DLD1 (cell line): ENCODE data around the gene ING4.
"Not testable (repeated sequence)": the region's sequence is repeated elsewhere in the genome, so short reads cannot be mapped to it uniquely, and the experiment has no call there.

ENCODE experiments used
- in situ Hi-C: cut with HindIII; loops from 2 replicates; pipeline ENCODE4 v1.10.0; 2017; ENCODE audit warnings: low sequenced_read_pairs

Gene ING4

DNA sequence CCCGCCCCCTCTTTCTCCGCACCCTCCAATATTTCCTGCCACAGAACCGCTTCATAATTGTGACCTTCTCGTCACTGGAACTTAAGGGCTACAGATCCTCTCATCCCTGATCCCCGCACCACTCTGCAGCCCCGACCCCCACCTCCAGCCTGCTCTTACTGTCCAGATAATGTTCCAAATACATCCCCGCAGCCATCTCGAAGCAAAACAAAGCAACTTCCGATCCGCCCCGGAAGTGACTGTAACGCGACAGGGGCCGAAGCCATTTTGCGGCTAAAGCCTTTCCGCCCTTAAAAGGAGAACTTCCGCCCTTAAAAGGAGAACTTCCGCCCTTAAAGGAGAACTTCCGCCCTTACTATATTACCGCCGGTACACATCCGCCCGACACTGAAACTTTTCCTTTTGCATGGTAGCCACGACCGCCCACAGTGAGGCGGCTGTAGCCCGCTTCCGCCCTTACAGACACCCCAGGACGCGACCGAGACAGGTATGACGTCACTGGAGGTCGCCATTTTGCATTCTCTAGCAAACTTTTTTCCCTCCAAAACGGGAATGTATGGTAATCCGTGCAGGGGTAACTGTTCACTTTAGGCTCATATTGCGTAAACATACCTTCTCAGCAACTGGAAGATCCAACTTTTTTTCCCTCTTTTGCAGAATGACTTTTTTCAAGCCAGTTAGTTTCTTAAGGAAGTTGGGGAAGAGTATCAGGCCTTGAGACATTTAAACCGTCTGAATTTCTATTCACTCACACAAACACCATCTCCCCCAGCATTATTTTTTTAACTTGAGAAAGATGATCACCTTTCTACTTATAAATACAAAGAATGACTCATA lies at the start of gene ING4:
Gene ING4 (minus strand): TSS at position 214 of the 837 bp plus-strand sequence. CDS start 18 bp downstream, at position 196.
- in situ Hi-C loops, result no loop called here

DNA sequence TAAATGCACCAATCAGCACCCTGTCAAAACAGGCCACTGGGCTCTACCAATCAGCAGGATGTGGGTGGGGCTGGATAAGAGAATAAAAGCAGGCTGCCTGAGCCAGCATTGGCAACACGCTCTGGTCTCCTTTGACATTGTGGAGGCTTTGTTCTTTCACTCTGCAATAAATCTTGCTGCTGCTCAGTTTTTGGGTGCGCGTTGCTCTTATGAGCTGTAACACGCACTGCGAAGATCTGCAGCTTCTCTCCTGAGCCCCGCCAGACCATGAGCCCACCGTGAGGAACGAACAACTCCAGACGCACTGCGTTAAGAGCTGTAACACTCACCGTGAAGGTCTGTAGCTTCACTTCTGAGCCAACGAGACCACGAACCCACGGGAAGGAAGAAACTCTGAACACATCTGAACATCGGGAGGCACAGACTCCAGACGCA lies 46.1 kb upstream of the ING4 start:
- in situ Hi-C loops, result no loop called here

DNA sequence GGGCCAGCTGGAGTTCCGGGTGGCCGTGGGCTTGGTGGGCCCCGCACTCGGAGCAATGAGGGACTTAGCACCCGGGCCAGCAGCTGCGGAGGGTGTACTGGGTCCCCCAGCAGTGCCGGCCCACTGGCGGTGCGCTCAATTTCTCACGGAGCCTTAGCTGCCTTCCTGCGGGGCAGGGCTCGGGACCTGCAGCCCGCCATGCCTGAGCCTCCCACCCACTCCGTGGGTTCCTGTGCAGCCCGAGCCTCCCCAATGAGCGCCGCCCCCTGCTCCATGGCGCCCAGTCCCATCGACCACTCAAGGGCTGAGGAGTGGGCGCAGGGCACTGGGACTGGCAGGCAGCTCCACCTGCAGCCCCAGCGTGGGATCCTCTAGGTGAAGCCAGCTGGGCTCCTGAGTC lies 45.4 kb upstream of the ING4 start:
- in situ Hi-C loops, result not testable (repeated sequence)

DNA sequence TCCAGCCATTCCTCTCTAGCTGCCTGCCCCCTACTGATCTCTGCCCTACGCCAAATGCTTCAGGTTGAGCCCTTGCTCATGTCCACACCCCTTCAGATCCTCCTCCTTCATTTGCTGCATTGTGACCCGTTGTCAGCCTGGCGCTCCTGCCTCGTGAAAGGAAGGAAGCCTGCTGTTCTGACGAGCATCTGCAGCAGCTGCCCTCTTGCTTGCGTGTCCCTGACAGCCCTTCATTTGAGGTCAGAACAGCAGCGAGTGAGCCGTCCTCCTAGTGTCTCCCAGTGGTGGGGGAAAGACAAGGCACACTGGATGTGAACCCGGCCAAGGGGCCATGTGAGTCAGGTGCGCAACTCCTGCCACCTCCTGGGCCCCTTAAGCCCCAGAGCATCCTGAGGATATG lies 40.7 kb upstream of the ING4 start:
- in situ Hi-C loops, result no loop called here

DNA sequence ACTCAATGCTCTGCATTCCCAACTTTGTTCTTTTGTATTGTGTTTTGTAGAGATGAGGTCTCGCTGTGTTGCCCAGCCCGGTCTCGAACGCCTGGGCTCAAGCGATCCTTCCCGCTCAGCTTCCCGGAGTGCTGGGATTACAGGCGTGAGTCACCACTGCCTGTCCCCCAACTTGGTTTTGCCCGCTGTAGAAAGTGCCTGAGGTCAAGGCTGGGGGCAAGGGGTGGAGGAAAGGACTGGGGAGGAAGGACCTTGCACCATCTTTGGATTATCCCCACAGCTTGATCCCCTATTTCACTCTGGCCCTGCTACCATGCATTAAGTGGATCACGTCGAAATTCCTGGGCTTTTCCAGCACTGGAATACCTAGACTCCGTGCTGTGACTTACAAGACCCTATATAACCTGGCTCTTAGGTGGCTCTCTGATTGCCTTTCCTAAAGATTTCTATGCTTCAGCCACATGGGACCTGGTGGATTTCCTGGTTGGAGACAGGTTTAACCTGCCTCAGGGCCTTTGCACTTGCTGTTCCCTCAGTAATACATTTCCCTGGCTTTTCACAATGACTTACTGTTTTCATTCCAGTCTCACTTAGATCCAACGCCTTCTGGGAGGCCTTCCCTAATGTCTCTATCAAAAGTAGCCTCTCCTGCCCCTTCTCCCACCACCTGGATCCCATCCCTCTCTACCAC lies 38.3 kb upstream of the ING4 start:
- in situ Hi-C loops, result no loop called here

DNA sequence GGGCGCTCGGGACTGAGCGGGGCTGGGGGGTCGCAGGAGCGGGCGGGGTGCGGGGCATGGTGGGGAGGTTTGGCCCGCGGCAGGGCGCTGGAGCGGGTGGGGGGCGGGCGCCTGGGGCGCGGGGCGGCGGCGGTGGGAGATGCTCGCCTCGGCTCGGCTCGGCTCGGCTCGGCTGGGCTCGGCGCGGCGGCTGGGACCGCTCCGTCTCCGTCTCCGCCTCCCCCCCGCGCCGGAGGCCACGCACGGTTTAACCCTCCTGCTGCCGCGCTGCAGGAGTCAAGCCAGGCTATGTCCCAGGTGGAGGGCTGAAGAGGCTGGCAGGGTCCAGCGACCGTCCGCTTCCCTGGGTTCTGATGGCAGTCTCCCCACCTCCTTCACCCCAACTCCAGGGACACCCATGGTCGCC lies 37.7 kb upstream of the ING4 start, which contains the start of gene PIANP:
Gene PIANP (minus strand): TSS at position 170 of the 406 bp plus-strand sequence. CDS start 2,754 bp downstream, outside the sequence.
- in situ Hi-C loops, result no loop called here

DNA sequence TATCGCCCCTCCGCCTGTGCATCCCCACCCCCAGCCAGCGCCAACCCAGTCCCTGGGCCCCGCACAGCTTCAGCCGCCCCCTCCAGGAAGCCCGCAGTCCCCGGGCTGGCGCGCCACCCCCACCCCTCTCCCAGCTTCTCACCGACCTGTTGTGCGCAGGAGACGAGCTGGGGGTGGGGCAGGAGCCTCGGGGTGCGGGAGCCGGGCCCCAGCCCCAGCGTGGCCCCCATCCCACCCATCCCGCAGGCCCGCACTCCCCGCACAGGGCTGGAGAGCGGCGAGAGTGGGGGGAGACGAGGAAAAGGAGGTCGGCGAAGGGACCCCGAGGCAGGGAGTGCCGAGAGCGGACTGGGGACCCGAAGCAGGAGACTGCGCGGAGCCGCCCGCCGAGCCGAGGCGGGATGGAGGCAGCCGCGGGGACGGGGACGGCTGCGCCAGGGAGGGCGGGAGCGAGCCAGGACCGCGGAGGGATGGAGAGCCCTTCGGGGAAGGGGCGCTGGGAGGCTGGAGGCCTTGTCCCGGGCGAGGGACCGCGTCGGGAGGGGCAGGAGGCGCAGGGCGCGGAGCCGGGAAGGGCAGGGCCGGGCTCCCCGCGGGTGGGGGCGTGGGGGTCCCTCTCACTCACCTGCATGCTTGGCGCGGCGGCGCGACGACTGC lies 37.2 kb upstream of the ING4 start:
- in situ Hi-C loops, result no loop called here

DNA sequence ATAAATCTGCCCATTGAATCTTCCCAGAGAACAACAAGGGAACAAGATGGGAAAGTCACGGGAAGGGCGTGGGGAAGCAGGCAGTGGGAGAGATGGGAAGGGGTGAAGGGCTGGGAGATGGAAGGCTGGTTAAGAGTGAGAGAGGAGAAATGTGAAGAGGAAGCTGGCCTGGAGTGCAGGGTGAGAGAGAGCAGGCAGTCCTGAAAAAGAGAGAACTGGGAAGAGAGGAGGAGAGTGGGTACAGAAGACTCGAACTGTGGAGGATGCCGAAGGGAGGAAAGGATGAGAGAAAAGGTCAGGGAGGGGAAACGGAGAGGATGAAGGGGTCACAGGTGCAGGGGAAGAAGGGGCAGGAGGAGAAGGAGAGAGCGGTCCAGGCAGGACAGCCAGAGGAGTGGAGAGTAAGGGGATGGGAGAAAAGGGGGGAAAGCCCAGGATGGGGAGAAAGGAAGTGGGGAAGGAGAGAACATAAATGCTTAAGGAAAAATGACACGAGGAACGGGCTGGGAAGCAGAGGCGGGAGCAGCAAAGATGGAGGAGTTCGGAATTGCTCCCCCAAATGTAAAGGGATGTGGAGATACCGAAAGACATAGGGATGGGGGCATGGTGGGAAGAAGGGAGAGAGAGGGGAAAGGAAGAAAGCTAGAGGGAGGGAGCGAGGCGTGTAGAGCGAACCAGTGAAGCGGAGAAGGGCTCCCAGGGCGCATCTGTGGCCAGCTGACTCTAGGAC lies 36.5 kb upstream of the ING4 start:
- in situ Hi-C loops, result no loop called here

DNA sequence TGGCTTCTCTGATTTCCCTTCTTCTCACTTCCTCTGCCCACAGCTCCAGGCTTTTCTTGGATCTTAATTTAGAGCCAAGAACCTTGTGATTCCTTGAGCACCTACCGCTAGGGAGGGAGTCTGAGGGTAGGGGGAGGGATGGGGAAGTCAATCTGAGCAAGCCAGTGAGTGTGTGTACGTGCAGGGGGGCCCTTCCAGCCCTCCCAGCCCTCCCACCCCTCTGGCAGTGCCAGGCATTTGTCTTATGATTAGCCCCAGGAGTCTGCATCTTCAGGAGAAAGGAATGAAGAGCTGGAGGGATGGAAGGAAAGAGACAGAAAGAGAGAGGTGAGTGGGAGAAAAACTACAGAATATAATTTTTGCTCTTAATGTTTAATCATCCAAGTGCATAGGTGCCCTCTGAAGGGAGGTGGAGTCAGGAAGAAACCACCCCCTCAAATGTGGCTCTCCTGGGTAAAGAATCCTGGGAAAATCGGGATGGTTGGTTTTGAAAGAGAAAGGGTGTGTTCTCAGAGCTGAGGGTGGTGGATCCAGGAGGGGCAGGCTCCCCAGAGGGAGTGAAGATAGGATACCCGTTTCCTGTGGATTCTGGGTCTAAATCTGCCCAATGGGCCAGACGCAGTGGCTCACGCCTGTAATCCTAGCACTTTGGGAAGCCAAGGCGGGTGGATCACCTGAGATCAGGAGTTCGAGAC lies 35.6 kb upstream of the ING4 start:
- in situ Hi-C loops, result no loop called here

DNA sequence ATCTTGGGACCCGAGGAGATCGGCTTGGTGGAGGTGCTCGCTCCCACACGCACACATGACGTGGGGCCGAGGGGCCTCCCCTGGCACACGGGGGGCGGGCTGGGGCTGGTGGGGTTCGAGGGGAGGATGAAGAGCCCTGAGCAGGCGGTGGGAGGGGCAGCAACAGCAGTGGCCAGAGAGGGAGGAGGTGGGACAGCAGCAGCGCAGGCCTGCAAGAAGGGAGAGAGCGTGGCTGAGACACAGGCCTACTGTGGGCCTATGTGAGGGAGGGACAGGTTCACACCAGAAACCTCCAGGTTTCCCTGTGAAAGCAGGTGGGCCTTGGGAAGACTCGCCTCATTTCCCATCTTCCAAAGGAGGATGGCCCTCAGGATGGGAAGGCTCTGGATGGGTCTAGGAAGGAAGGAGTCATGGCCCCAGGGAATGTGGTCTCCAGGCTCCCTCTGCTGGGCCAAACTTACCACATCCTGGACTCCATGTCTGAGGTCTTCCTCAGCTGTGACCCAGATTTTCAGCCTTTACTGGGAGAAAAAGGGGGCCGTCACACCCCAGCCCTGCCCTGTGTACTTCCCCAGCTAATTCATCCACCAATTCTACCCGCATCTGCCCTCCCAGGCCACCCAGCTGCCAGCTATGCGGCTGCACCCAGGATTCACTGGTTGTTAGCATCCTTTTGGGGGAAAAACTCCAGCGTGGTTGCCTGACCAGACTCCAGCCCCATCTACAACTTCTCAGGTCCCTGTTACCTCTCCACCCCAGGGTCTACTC lies 34.8 kb upstream of the ING4 start:
- in situ Hi-C loops, result no loop called here

DNA sequence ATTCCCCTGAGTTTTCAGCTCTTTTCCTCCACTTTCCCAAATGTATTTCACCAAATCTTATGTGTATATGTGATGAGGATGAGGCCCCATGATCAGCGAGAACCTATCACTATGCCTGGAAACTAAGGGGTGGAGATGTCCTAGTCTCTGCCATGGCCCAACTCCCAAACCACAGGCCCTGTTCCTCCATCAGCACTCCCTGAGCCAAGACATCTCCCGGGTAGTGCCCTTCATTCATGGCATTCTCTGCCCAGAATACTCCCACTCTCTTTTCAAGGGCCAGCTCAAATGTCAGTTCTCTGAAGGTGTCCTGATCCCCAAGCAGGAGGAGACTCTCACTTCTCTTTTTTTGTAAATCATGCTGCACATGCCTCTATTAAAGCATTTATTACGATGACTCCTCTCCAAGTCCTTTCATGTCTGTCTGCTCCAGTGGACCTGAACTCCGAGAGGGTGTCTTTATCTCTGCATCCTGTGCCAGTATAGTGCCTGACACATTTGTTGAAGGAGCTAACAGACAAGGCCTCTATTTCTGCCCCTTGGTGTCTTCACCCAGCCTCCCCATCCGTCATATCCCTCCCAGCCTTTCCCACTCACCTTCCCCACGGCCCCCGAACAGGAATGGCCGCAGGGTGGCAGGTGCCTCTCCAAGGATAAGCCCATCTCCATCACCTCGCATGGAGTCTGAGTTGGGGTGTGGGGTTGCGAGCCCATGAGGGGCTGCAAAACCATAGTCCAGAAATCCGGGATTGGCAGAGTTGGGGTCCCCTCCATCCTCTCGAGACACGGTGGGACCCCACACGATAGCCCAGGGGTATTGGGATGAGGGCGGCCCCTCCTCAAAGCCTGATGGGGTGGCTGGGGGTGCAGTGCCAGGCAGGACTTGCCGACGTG lies 34.0 kb upstream of the ING4 start:
- in situ Hi-C loops, result no loop called here

DNA sequence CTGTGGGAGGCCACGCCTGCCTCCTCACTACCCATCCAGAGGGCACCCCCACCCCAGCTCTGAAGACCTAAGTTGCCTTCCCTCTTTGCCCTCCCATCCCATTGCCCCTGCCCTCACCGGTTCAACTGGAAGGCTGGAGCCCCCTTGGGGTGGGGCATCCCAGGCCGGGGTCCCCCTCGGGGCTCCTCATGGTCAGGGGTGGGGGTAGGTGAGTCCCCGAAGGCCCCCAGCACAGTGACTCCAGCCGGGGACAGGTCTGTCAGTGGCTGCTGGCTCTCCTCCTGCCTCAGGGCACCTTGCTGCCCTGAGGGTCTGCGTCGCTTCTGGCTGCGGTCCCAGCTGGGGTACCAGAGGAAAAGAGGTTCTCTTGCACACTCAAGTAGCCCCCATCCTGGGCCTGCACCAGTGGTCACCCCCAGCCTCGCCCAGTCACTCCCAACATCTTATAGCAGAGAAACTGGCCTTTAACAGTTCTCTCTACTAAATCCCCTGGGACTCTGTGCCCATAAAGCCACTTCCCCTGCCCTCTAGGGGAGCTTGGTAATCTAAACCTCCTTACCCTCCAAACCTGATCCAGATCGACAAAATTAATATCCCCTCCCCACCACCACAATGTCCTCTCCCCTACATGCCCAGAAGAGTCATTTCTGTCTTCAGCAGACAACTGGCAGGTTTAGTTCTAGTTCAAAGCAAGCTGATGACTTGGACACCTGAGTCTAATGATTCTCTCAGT lies 32.6 kb upstream of the ING4 start:
- in situ Hi-C loops, result no loop called here

DNA sequence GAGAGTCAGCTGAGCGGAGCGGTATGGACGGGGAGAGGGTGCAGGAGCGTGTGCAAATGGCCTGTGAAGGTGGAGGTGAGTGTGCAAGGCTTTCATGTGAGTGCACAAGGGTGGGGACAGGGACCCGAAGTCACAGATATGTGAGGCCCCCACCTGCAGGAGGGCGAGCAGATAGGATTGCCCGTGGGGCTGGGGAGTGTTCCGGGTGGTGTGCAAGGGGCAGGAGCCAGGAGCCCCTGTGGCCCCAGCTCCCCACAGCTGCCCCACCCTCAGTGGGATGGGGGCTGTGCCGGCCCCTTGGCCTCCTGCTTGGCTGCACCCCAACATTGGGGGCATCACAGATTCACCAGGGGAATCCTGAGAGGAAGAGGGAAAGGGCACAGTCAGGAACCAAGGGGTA lies 31.8 kb upstream of the ING4 start:
- in situ Hi-C loops, result no loop called here

DNA sequence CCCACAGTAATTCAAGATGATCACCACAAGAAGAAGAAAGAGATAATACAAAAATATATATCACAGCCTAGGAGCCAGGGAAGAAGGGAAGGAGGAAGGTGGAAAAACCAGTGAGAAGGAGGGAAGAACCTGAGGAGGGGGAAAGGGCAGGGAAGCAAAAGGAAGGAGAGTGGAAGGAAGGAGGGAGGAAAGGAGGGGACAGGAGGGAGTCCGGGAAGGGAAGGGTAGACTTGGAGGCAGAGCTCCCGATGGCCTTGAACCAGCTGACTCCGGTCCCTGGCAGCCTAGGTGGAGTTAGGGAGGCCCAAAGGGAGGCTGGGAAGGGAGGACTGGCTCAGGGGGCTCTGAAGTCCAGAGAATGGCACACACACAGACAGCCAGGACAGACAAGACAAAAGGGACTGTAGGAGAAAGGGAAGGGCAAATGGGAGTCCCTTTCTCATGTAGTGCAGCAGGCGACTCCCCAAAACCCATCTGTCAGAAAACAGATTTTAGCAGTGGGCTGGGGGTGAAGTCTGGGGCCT lies 31.0 kb upstream of the ING4 start:
- in situ Hi-C loops, result no loop called here

DNA sequence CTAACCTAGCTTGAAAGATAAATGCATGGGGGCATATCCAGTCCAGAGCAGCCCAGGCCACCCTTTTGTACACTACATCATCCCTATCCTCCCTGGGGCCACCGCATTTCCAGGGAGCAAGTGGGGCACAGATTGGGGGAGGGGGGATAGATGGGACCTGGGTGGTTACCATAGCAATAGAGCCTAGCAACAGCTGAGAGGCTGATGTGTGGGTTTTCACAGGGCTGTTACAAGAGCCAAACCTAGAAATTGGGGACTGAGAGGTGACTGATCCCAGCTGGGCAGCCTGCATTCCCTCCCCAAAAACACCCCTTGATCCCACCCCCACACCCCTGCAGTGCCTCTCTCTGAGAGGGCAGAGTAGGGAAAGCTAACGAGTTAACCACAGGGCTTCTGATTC lies 30.0 kb upstream of the ING4 start:
- in situ Hi-C loops, result no loop called here

DNA sequence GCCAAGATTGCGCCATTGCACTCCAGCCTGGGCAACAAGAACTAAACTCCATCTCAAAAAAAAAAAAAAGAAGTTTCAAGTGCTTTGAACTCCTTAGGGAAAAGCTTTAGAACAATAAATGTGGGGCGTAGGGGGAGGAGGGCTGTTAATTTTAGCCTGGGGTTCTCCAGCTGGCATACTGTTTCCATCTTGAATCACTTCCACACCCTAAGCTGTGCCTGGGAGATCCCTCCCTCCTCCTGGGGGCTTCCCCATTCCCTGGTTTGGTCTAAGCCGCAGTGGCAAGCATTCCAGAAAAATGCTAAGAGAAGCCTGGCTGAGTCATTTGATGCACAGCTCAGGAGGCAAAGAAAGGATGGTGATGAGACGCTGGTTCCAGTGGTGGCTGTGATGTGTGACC lies 28.6 kb upstream of the ING4 start:
- in situ Hi-C loops, result no loop called here

DNA sequence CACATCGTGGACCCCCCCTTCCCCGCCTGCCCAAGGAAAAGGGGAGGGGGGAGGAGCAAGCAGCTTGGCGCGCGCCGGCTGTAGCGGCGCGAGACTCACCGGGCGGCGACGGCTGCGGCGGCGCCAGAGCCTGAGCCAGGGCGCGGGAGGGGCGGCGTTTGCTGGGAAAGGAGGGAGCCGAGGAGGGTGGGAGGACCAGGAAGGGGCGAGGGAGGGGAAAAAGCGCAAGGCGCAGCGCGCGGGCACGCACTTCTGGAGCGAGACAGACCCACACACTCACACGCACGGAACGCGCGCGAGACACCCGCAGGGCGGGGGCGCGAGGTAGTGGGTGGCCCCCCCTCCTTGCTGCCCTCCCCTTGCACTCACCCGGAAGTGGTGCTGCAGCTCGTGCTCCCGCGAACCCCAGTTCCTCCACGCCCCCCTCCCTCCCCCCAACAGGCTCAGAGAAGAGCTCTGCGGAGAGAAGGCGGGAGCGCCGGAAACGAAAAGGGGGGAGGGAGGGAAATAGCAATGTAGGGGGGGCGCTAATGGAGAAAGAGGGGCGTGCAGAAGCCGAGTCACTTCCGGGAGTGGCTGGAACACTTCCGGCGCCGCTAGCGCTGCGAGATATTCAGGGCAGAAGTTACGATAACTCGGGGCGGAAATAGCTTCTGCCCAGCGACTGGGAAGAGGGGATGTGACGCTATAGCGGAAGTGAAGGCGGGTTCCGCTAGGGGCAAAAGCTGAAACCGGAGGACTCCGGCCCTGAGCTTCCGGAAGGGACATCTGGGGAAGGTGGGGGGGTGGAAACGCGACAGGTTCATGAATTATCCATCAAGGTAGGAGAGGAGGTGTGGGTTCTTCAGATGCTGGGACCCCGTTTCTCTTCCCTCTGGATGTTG lies 26.3 kb upstream of the ING4 start, which contains the start of gene ZNF384:
Gene ZNF384 (minus strand): TSS at position 377 of the 884 bp plus-strand sequence. CDS start 9,855 bp downstream, outside the sequence.
- in situ Hi-C loops, result no loop called here
